GM19452 (cell line): ENCODE data around the gene MGLL.
A peak's percentile ranks its signal among the peaks of the same experiment; 100 is the strongest.

Source experiments
- ATAC-seq: cut with Tn5 transposase; IDR thresholded peaks from one replicate; pipeline ENCODE4 v1.9.1; 2021; ENCODE audit not compliant: unreplicated experiment

The MGLL gene

GRCh38 chr3:127835993-127836882, 13.9 kb upstream of the MGLL start:
- peak; percentile 74 for ATAC-seq

- ATAC-seq, result peak; percentile 6
Observed at GRCh38 chr3:127834771-127835170, 12.5 kb upstream of the MGLL start.

- no peak for ATAC-seq
Observed at GRCh38 chr3:127833281-127834032, 11.1 kb upstream of the MGLL start.

- ATAC-seq, result no peak
Observed at GRCh38 chr3:127831723-127832172, 9.4 kb upstream of the MGLL start.

GRCh38 chr3:127829537-127829936, 7.2 kb upstream of the MGLL start:
- no peak for ATAC-seq

- ATAC-seq, result no peak
Observed at GRCh38 chr3:127827808-127828207, 5.5 kb upstream of the MGLL start.

GRCh38 chr3:127825756-127826155, 3.4 kb upstream of the MGLL start:
- no peak for ATAC-seq

GRCh38 chr3:127824151-127824825, 2.0 kb upstream of the MGLL start:
- ATAC-seq, result no peak

GRCh38 chr3:127823426-127823857, 1.1 kb upstream of the MGLL start:
- no peak for ATAC-seq

- no peak for ATAC-seq
Observed at GRCh38 chr3:127822682-127823425, 539 bp upstream of the MGLL start.

- ATAC-seq, result no peak
Observed at GRCh38 chr3:127821394-127821793, 921 bp downstream of the MGLL start.

- no peak for ATAC-seq
Observed at GRCh38 chr3:127820826-127821313, 1.4 kb downstream of the MGLL start.

GRCh38 chr3:127820221-127820825, 2.0 kb downstream of the MGLL start:
- no peak for ATAC-seq

GRCh38 chr3:127819656-127820055, 2.7 kb downstream of the MGLL start:
- no peak for ATAC-seq

GRCh38 chr3:127819086-127819485, 3.2 kb downstream of the MGLL start:
- no peak for ATAC-seq

GRCh38 chr3:127817406-127817841, 4.9 kb downstream of the MGLL start:
- no peak for ATAC-seq

GRCh38 chr3:127816783-127817405, 5.4 kb downstream of the MGLL start:
- no peak for ATAC-seq

GRCh38 chr3:127815641-127816605, 6.4 kb downstream of the MGLL start:
- no peak for ATAC-seq
